Coronary artery (tissue), 2 donors: ENCODE data around the gene REXO5.

ENCODE experiments used
- DNase-seq: peaks from one replicate; pipeline ENCODE4 v3.0.0-alpha.2; 2017; ENCODE audit warnings: low spot score
- H3K27ac ChIP-seq, 2 donors: fragments of 200-600 bp; sonication (generic); one replicate each; pipeline ENCODE4 v1.5.1; 2016 to 2019
- H3K4me3 ChIP-seq: fragments of 200-600 bp; sonication (generic); 2 replicates; pipeline ENCODE4 v1.5.1; 2016; ENCODE audit warnings: mild to moderate bottlenecking, moderate library complexity
- CTCF ChIP-seq: fragments of 200-600 bp; sonication (generic); IDR thresholded peaks from one replicate; pipeline ENCODE4 v1.5.1; 2019; ENCODE audit warnings: antibody characterized with exemption

The REXO5 gene

GRCh38 chr16:20847550-20847949 lies 41.2 kb downstream of the REXO5 start:
- DNase-seq, result no peak
- no peak for TF ChIP-seq CTCF
- H3K27ac ChIP-seq, result no peak overlapping the region

DNA sequence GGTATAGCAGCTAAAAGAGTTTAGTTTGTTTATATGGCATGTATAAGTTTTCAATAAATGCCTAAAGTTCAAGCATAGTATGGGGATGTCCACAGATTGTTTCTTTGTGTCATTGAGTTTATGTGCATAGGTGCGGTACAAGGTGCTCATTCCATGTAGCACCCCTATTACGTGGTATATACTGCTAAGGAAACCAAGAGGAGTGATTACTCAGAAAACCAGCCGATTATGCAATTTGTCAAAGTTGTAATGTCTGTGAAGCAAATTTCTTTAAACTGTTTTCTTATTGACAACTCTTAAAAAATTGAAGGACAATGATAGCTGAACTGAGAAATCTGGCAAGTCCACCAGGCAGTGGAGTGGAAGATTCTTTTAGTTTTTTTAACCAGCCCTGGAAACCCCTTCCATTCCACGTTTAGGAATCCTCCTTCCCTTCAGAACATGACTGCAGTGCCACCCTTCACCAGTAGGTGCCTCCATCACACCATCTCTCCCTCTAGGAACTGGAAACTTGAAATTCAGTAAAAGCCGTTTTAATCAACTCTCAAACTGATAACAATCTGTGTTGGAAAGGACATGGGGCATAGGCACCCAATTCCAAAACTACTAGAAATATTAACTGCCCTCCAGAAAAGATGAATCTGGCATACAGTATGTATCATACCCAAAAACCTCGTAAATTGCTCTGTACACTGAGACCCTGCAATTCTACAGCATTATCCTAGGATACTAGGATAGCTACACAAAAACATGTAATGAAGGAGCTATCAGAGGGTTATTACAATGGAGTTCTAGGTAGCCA lies 43.5 kb downstream of the REXO5 start:
- Histone ChIP-seq H3K27ac (peak overlapping the region; percentile 73 to 89), H3K4me3 (no peak overlapping the region)
- peak; percentile 96 for TF ChIP-seq CTCF
- DNase-seq, result no peak

More at GRCh38 chr16:20847550-20847949, 41.2 kb downstream of the REXO5 start:
- no peak overlapping the region for H3K4me3 ChIP-seq

GRCh38 chr16:20850981-20851380 lies 44.7 kb downstream of the REXO5 start:
- Histone ChIP-seq H3K27ac (peak overlapping the region; percentile 73 to 89), H3K4me3 (peak overlapping the region; percentile 16)
- no peak for TF ChIP-seq CTCF
- DNase-seq, result no peak

GRCh38 chr16:20851601-20852000 lies 45.3 kb downstream of the REXO5 start:
- H3K4me3 ChIP-seq, result peak overlapping the region; percentile 16
- TF ChIP-seq CTCF, result no peak
- DNase-seq, result peak; percentile 95
- H3K27ac ChIP-seq, result peak overlapping the region; percentile 73 to 89

- Histone ChIP-seq H3K27ac (peak overlapping the region; percentile 73 to 75), H3K4me3 (no peak overlapping the region)
- TF ChIP-seq CTCF, result no peak
- no peak for DNase-seq
Observed at GRCh38 chr16:20853143-20853542, 46.8 kb downstream of the REXO5 start.

DNA sequence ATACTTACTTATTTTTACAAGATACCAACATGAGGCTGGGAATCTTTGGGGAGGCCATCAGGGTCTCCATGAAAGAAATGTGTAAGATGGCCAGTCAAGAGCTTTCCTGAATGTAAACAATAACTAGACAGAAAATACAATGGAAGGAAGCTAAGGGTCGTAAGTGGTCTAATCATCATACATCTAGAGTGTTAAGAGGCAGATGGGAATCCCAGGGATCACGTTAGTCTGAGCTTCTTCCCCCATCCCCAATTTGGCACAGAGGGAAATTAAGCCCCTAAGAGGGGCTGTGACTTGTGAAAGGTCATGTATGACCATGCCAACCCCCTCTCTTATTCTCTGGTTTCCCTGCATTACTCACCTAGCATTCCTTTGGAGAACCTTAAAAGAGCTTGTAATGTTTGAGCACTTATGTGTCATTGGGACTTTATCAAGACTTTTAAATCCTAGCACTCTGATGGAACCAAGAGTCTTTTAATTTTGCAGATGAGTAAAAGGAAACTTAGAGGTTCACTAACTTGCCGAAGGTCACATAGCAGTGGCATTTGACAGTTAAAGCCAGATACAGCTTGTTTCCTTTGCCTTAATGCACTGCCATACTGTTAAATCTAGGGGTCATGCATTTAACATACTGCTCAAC lies 47.8 kb downstream of the REXO5 start:
- Histone ChIP-seq H3K27ac (peak overlapping the region; percentile 73 to 75), H3K4me3 (no peak overlapping the region)
- TF ChIP-seq CTCF, result no peak

GRCh38 chr16:20854963-20855362 lies 48.6 kb downstream of the REXO5 start:
- no peak for TF ChIP-seq CTCF
- DNase-seq, result no peak
- Histone ChIP-seq H3K27ac (peak overlapping the region in 1 of 2 donors; percentile 14), H3K4me3 (no peak overlapping the region)

More for the DNA sequence above, 47.8 kb downstream of the REXO5 start:
- DNase-seq, result no peak
